HepG2 (cell line): ENCODE measurements around the gene MORN1.

Source experiments
- CEBPB ChIP-seq: IDR thresholded peaks from 2 replicates; pipeline ENCODE4 v1.6.1; 2011; ENCODE audit warnings: low read depth, low read length, improper control_type of control experiment, borderline replicate concordance
- MLX ChIP-seq: IDR thresholded peaks from 2 replicates; pipeline ENCODE4 v1.6.1; 2016
- NR2C2 ChIP-seq: sonication (generic); formaldehyde crosslinking; IDR thresholded peaks from 2 replicates; pipeline ENCODE4 v1.4.0; 2020; ENCODE audit warnings: missing genetic modification reagents, mild to moderate bottlenecking, moderate library complexity, borderline replicate concordance
- POLR2AphosphoS5 ChIP-seq: IDR thresholded peaks from 2 replicates; pipeline ENCODE4 v1.6.1; 2012; ENCODE audit warnings: low read depth, low read length
- RBM22 ChIP-seq: fragments of 200-400 bp; formaldehyde crosslinking; optimal IDR thresholded peaks from 2 replicates; pipeline ENCODE3; 2017; ENCODE audit warnings: mild to moderate bottlenecking, low read length, moderate library complexity
- SUZ12 ChIP-seq: fragments of 150-350 bp; IDR thresholded peaks from 2 replicates; pipeline ENCODE4 v1.6.1; 2014; ENCODE audit warnings: low read depth, low read length
- TRAFD1 ChIP-seq: sonication (generic); formaldehyde crosslinking; IDR thresholded peaks from 2 replicates; pipeline ENCODE4 v1.5.1; 2020; ENCODE audit warnings: missing genetic modification reagents, mild to moderate bottlenecking, borderline replicate concordance
- ZBTB2 ChIP-seq: sonication (generic); formaldehyde crosslinking; IDR thresholded peaks from 2 replicates; pipeline ENCODE4 v1.8.0; 2022; ENCODE audit warnings: low read depth, missing genetic modification reagents
- ZNF121 ChIP-seq: sonication (generic); formaldehyde crosslinking; IDR thresholded peaks from 2 replicates; pipeline ENCODE4 v1.5.0; 2020; ENCODE audit warnings: mild to moderate bottlenecking, missing genetic modification reagents
- TF ChIP-seq, protein P1 (sequence below): IDR thresholded peaks from 2 replicates; pipeline ENCODE4 v1.6.1; 2016; ENCODE audit warnings: mild to moderate bottlenecking
- TF ChIP-seq, protein P2 (sequence below): sonication (generic); formaldehyde crosslinking; IDR thresholded peaks from 2 replicates; pipeline ENCODE4 v1.5.0; 2020; ENCODE audit warnings: mild to moderate bottlenecking, low read depth, missing genetic modification reagents, borderline replicate concordance
- TF ChIP-seq, protein P3 (sequence below): sonication (generic); formaldehyde crosslinking; IDR thresholded peaks from 2 replicates; pipeline ENCODE4 v1.4.0; 2020; ENCODE audit warnings: missing genetic modification reagents
- TF ChIP-seq, protein P4 (sequence below): sonication (generic); formaldehyde crosslinking; IDR thresholded peaks from 2 replicates; pipeline ENCODE4 v1.4.0; 2020; ENCODE audit warnings: mild to moderate bottlenecking, missing genetic modification reagents, borderline replicate concordance
- TF ChIP-seq, protein P5 (sequence below): sonication (generic); formaldehyde crosslinking; IDR thresholded peaks from 2 replicates; pipeline ENCODE4 v1.4.0; 2020; ENCODE audit warnings: missing genetic modification reagents, borderline replicate concordance

DNA sequence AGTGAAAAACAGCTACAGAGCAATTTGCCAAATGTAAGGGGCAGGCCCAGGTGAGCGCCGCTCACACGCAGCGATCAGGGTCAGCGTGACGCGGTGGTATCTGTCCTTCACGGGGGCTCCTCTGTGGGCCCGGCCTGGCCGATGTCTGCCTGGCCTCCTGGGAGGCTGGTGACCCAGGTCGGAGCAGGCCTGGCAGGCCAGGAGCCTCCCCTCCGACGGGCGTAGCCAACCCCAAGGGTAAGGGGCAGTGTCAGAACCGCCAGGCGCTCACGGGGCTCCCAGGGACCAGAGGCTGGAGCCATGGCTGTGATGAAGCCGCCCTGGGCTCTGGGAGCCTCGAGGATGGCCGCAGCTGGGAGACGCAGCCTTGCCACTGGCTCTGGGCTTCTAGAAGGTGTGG is 72.1 kb downstream of the MORN1 start:
- TF ChIP-seq, protein P1, sequence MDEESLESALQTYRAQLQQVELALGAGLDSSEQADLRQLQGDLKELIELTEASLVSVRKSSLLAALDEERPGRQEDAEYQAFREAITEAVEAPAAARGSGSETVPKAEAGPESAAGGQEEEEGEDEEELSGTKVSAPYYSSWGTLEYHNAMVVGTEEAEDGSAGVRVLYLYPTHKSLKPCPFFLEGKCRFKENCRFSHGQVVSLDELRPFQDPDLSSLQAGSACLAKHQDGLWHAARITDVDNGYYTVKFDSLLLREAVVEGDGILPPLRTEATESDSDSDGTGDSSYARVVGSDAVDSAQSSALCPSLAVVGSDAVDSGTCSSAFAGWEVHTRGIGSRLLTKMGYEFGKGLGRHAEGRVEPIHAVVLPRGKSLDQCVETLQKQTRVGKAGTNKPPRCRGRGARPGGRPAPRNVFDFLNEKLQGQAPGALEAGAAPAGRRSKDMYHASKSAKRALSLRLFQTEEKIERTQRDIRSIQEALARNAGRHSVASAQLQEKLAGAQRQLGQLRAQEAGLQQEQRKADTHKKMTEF, result no peak
- TF ChIP-seq, protein P2, sequence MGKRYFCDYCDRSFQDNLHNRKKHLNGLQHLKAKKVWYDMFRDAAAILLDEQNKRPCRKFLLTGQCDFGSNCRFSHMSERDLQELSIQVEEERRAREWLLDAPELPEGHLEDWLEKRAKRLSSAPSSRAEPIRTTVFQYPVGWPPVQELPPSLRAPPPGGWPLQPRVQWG (CRISPR knock-in tag), result no peak
- TF ChIP-seq SUZ12 (no peak), POLR2AphosphoS5 (no peak), ZNF121 (CRISPR knock-in tag) (no peak), ZBTB2 (no peak), TRAFD1 (CRISPR knock-in tag) (no peak), MLX (CRISPR knock-in tag) (no peak), NR2C2 (no peak), RBM22 (no peak), CEBPB (no peak)
- TF ChIP-seq, protein P3, sequence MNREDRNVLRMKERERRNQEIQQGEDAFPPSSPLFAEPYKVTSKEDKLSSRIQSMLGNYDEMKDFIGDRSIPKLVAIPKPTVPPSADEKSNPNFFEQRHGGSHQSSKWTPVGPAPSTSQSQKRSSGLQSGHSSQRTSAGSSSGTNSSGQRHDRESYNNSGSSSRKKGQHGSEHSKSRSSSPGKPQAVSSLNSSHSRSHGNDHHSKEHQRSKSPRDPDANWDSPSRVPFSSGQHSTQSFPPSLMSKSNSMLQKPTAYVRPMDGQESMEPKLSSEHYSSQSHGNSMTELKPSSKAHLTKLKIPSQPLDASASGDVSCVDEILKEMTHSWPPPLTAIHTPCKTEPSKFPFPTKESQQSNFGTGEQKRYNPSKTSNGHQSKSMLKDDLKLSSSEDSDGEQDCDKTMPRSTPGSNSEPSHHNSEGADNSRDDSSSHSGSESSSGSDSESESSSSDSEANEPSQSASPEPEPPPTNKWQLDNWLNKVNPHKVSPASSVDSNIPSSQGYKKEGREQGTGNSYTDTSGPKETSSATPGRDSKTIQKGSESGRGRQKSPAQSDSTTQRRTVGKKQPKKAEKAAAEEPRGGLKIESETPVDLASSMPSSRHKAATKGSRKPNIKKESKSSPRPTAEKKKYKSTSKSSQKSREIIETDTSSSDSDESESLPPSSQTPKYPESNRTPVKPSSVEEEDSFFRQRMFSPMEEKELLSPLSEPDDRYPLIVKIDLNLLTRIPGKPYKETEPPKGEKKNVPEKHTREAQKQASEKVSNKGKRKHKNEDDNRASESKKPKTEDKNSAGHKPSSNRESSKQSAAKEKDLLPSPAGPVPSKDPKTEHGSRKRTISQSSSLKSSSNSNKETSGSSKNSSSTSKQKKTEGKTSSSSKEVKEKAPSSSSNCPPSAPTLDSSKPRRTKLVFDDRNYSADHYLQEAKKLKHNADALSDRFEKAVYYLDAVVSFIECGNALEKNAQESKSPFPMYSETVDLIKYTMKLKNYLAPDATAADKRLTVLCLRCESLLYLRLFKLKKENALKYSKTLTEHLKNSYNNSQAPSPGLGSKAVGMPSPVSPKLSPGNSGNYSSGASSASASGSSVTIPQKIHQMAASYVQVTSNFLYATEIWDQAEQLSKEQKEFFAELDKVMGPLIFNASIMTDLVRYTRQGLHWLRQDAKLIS (CRISPR knock-in tag), result no peak
- TF ChIP-seq, protein P4, sequence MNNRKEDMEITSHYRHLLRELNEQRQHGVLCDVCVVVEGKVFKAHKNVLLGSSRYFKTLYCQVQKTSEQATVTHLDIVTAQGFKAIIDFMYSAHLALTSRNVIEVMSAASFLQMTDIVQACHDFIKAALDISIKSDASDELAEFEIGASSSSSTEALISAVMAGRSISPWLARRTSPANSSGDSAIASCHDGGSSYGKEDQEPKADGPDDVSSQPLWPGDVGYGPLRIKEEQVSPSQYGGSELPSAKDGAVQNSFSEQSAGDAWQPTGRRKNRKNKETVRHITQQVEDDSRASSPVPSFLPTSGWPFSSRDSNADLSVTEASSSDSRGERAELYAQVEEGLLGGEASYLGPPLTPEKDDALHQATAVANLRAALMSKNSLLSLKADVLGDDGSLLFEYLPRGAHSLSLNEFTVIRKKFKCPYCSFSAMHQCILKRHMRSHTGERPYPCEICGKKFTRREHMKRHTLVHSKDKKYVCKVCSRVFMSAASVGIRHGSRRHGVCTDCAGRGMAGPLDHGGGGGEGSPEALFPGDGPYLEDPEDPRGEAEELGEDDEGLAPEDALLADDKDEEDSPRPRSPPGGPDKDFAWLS (CRISPR knock-in tag), result no peak
- TF ChIP-seq, protein P5, sequence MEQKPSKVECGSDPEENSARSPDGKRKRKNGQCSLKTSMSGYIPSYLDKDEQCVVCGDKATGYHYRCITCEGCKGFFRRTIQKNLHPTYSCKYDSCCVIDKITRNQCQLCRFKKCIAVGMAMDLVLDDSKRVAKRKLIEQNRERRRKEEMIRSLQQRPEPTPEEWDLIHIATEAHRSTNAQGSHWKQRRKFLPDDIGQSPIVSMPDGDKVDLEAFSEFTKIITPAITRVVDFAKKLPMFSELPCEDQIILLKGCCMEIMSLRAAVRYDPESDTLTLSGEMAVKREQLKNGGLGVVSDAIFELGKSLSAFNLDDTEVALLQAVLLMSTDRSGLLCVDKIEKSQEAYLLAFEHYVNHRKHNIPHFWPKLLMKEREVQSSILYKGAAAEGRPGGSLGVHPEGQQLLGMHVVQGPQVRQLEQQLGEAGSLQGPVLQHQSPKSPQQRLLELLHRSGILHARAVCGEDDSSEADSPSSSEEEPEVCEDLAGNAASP (CRISPR knock-in tag), result no peak
